GM12873 (cell line): ENCODE results near the gene CTSH.

Source experiments
- CTCF ChIP-seq: IDR thresholded peaks from 2 replicates; pipeline ENCODE4 v1.5.1; 2012; ENCODE audit warnings: low read depth, mild to moderate bottlenecking, moderate library complexity, low read length, control low read depth; ENCODE audit not compliant: insufficient read depth; ENCODE audit errors: missing control alignments

Gene CTSH

GRCh38 chr15:78990278-78990677 lies 45.4 kb upstream of the CTSH start:
- no peak for TF ChIP-seq CTCF

GRCh38 chr15:78989701-78990240 lies 44.9 kb upstream of the CTSH start:
- TF ChIP-seq CTCF = no peak

DNA sequence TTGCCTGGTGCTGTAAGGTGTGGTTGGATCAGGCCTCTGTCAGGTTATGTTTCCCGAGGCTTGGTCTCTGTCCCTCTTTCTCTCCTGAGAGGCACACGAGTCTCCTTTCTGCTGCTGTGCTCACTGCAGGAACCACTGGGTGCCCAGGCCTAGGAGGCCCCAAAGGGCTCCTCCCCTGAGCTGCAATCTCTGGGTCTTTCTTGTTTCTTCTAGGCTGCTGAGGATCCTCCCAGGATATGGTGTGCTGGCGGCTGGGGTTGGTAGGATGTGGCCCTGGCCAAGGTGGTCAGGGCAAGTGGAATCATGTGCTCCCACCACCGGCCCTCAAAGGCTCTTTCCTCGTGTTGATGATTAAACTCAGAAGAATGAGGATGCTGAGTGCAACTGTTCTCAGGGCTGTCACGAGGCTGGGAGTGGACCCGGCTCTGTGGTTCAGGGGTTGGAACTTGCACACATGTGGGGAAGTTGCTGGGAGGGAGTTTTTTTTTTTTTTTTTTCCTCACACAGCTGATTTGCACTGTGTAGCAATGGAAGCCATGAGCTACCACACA lies 43.6 kb upstream of the CTSH start:
- no peak for TF ChIP-seq CTCF

DNA sequence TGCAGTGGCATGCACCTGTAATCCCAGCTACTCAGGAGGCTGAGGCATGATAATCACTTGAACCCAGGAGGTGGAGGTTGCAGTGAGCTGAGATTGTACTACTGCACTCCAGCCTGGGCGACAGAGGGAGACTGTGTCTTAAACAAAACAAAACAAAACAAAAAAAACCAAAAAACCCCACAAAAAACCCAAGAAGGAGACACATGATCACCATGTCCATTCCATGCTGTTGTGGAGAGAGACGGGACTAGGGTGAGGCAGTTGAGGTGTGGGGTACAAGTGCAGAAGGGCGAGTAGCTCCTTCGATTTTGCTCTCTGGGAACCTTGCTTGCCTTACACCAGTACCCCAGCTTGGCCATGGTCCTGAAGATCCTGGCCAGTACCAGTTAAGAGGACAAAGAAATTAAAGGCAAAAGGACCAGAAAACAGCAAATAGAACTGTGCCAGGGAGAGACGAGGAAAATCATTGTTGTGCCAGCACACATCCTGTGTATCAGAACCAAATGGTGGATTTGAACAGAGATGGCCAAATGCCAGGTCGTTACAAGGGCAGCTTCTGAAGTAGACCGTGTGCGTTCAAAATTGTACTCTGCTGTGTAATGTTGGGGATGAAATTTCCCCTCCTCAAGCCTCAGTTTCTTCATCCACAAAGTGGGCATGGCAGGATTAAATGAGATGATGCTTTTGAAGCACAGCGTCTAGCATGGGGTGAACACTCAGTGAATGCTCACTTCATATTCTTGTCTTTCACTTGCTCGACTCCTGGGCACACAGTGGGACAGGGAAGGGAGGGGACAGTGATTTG lies 42.9 kb upstream of the CTSH start:
- TF ChIP-seq CTCF = no peak

DNA sequence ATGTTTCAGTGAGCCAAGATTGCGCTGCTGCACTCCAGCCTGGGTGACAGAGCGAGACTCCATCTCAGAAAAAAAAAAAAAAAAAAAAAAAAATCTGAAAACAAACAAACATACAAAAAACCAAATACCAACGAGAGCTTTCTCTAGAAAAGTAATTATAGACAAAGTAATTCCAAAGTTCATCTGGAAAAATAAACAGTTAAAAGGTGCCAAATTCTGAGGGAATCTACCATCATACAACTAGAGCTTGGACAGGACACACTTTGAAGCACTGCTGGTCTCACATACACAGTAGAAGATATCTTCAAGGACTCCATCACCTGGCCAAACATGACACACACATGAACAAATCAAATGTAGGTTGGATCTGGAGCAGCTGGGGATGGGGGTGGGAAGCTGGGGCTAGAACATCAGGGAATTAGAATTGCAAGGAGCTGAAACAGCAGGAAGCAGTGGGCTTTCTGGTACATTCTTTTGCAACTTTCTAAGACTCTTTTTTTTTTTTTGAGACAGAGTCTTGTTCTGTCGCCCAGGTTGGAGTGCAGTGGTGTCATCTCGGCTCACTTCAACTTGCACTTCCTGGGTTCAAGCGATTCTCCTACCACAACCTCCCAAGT lies 41.1 kb upstream of the CTSH start:
- no peak for TF ChIP-seq CTCF

GRCh38 chr15:78984041-78984440 lies 39.2 kb upstream of the CTSH start:
- TF ChIP-seq CTCF = no peak
